Measurements from ENCODE around the gene RAB11FIP5. TPM values are rescaled to one million over a fixed set of nuclear protein-coding genes. Genes with fewer than 3 reads are reported as not detected.
A peak's percentile ranks its signal among the peaks of the same experiment; 100 is the strongest.

The RAB11FIP5 gene
- total and polyA plus RNA-seq, 2 experiments from 2014 or later = 4.4 to 16.6 TPM

GRCh38 chr2:73081181-73081671, 31.5 kb downstream of the RAB11FIP5 start:
- Histone ChIP-seq H3K4me1 (ENCODE audit: insufficient read depth) (peaks cover 11% of the 10 kb centered on the region), H3K27me3 (ENCODE audit: insufficient read depth) (no peaks in the 10 kb centered on the region), H4K20me1 (replicated peaks; ENCODE audit: insufficient read depth) (no peaks in the 10 kb centered on the region; the same call in 1 of the 2 replicates), H3K27ac (ENCODE audit: low read depth) (no peak overlapping the region), H3K79me2 (replicated peaks; ENCODE audit: insufficient read depth) (0 out of 2 replicates have a peak, but pooled peaks cover 3% of the 10 kb centered on the region), H3K4me2 (peak overlapping the region; percentile 58; the same call in 1 of the 2 replicates), H3K4me3 (0 out of 2 replicates have a peak overlapping the region, but pooled peaks have one; percentile 20), H3F3A (replicated peaks; ENCODE audit: low read depth) (no peaks in the 10 kb centered on the region), H3K9me2 (ENCODE audit: insufficient read depth) (no peaks in the 10 kb centered on the region), H2AFZ (no peak overlapping the region), H3K36me3 (ENCODE audit: insufficient read depth) (no peaks in the 10 kb centered on the region)
- no peak overlapping the region for H3K27ac Mint-ChIP-seq
- ATAC-seq (peak; percentile 67), DNase-seq (ENCODE audit: low spot score) (peak; percentile 44)
- TF ChIP-seq, protein P1, sequence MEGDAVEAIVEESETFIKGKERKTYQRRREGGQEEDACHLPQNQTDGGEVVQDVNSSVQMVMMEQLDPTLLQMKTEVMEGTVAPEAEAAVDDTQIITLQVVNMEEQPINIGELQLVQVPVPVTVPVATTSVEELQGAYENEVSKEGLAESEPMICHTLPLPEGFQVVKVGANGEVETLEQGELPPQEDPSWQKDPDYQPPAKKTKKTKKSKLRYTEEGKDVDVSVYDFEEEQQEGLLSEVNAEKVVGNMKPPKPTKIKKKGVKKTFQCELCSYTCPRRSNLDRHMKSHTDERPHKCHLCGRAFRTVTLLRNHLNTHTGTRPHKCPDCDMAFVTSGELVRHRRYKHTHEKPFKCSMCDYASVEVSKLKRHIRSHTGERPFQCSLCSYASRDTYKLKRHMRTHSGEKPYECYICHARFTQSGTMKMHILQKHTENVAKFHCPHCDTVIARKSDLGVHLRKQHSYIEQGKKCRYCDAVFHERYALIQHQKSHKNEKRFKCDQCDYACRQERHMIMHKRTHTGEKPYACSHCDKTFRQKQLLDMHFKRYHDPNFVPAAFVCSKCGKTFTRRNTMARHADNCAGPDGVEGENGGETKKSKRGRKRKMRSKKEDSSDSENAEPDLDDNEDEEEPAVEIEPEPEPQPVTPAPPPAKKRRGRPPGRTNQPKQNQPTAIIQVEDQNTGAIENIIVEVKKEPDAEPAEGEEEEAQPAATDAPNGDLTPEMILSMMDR (conservative IDR thresholded peaks at IDR 0.05; ENCODE audit: low read depth in 2 of 2) = no peak
- H3K4me1 Mint-ChIP-seq = peaks cover 15% of the 10 kb centered on the region
- peak overlapping the region; percentile 11; the same call in 1 of the 3 replicates for H3K4me3 Mint-ChIP-seq
- peaks cover 12% of the 10 kb centered on the region for H3K27me3 Mint-ChIP-seq (ENCODE audit: insufficient read depth, low read depth, poor library complexity)
- no peaks in the 10 kb centered on the region; the same call in 2 of the 3 replicates for H3K36me3 Mint-ChIP-seq (ENCODE audit: low read depth)
- no peaks in the 10 kb centered on the region for H3K9me3 Mint-ChIP-seq

DNA sequence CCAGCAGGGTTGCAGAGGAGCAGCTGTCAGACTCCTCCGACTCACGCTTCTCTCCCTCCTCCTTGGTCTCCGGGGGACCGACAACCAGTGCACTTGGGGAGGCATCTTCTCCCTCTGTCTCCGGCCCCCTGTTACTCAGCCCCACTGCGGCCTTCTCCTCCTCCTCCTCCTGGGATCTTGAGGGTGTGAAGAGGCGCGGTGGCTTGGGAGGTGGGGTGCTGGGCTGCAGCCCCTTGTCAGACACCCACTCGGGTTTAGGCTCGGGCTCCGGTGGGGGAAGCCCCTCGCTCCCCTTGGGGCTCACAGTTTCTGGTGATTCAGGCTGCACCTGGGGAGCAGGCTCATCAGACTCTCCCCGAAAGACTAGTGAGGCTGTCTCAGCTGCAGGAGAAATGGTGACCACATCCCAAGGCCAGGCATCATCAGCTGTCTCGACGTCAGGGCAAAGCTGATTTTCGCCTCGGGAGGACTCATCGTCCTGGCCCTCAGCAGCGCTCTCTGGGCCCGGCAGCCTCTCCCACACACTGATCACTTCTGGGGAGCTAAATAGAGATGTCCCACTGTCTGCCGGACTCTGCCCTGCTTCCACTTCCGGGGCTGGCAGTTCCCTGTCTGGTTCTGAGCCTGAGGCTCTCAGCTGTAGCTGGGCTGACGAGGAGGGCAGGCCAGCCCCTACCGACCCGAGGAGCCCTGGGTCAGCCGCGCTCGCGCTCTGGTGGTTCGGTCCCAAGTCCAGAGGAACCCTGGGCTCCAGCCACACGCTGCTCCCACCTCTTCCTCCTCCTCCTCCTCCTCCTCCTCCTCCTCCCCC, 32.2 kb downstream of the RAB11FIP5 start:
- H3K79me2 ChIP-seq (replicated peaks; ENCODE audit: insufficient read depth) = 0 out of 2 replicates have a peak, but pooled peaks cover 3% of the 10 kb centered on the region
- H3K9me2 ChIP-seq (ENCODE audit: insufficient read depth) = no peaks in the 10 kb centered on the region
- H3K4me3 ChIP-seq = no peak overlapping the region
- H3K4me1 ChIP-seq (ENCODE audit: insufficient read depth) = peaks cover 11% of the 10 kb centered on the region
- Mint-ChIP-seq H3K4me1 (peaks cover 10% of the 10 kb centered on the region), H3K9me3 (no peaks in the 10 kb centered on the region), H3K27ac (no peak overlapping the region), H3K4me3 (no peak overlapping the region), H3K27me3 (ENCODE audit: insufficient read depth, low read depth, poor library complexity) (peaks cover 12% of the 10 kb centered on the region), H3K36me3 (ENCODE audit: low read depth) (no peaks in the 10 kb centered on the region; the same call in 2 of the 3 replicates)
- no peak overlapping the region for H3K27ac ChIP-seq (ENCODE audit: low read depth)
- no peaks in the 10 kb centered on the region for H3F3A ChIP-seq (replicated peaks; ENCODE audit: low read depth)
- no peak overlapping the region for H2AFZ ChIP-seq
- DNase-seq (ENCODE audit: low spot score) (no peak), ATAC-seq (peak; percentile 7)
- H3K36me3 ChIP-seq (ENCODE audit: insufficient read depth) = no peaks in the 10 kb centered on the region
- no peak for TF ChIP-seq NANOG (IDR thresholded peaks at IDR 0.05; ENCODE audit: borderline replicate concordance)
- no peak for TF ChIP-seq STAT1 (IDR thresholded peaks at IDR 0.05; ENCODE audit: unreplicated experiment)
- TF ChIP-seq CREB1 (CRISPR knock-in tag; IDR thresholded peaks at IDR 0.05; ENCODE audit: low read depth) = no peak
- no peak for TF ChIP-seq ZNF462 (CRISPR knock-in tag; IDR thresholded peaks at IDR 0.05)
- no peaks in the 10 kb centered on the region for H3K27me3 ChIP-seq (ENCODE audit: insufficient read depth)
- peak overlapping the region; percentile 58; the same call in 1 of the 2 replicates for H3K4me2 ChIP-seq
- H4K20me1 ChIP-seq (replicated peaks; ENCODE audit: insufficient read depth) = no peaks in the 10 kb centered on the region; the same call in 1 of the 2 replicates
